Stimulated activated CD4-positive, alpha-beta T cell treated with anti-CD3 and anti-CD28 coated beads, Interleukin-4, amount 100 ng/mL, for 48 hours (primary cell): ENCODE results near the gene CTAGE1.
"Not testable (repeated sequence)": the region's sequence is repeated elsewhere in the genome, so short reads cannot be mapped to it uniquely, and the experiment has no call there.

Source experiments
- DNase-seq, 2 donors: peaks; one replicate each; pipeline ENCODE4 v3.0.0-alpha.2; 2020; ENCODE audit warnings: low read depth in 2 of 2

CTAGE1 gene, protein sequence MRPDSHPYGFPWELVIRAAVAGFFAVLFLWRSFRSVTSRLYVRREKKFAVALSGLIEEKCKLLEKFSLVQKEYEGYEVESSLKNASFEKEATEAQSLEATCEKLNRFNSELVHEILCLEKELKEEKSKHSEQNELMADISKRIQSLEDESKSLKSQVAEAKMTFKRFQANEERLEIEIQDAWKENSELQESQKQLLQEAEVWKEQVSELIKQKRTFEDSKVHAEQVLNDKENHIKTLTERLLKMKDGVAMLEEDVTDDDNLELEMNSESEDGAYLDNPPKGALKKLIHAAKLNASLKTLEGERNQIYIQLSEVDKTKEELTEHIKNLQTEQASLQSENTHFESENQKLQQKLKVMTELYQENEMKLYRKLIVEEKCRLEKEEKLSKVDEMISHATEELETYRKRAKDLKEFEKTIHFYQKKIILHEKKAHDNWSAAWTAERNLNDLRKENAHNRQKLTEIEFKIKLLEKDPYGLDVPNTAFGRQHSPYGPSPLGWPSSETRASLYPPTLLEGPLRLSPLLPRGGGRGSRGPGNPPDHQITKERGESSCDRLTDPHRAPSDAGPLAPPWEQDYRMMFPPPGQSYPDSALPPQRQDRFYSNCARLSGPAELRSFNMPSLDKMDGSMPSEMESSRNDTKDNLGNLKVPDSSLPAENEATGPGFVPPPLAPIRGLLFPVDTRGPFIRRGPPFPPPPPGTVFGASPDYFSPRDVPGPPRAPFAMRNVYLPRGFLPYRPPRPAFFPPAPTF

GRCh38 chr18:22417496-22418188, at the start of gene CTAGE1:
TSS of gene CTAGE1 (minus strand) at chr18:22417915. CDS start at chr18:22417811, 104 bp downstream.
- no peak for DNase-seq

DNA sequence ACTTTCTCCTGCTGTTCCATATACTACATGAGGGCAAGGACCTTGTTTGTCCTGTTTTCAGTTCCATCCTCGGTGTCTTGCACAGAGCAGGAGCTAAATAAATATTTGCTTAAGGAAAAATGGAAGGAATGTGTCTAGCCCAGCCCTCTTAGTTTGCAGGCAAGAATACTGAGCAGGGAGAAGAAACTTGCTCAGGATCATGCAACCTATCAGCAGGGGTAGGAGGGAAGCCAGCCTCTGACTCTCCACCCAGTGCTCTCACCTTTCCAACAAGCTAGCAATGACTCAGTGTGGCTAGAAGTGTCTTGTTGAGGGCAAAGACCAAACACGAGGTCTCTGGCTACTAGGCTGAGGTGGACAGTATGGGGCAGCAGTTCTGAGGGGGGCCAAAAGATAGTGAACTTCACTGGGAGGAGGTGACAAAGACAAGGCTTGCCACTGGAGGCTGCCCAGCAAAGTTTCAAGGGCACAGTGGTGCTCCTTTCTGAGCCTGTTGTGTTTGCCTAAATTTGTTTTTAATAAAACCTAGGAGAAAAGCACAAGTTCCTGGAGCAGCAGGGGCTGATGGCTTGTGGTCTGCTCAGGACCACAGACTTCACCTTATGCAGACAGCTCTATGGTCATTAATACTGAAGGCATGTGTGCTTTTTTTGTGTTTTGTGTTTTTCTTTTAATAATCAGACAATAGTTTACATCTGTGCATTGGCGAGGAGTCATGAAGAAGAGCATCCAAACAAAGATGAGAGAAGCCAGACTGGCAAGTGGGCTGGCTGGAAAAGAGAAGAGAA, 49.1 kb upstream of the CTAGE1 start:
- no peak for DNase-seq

DNA sequence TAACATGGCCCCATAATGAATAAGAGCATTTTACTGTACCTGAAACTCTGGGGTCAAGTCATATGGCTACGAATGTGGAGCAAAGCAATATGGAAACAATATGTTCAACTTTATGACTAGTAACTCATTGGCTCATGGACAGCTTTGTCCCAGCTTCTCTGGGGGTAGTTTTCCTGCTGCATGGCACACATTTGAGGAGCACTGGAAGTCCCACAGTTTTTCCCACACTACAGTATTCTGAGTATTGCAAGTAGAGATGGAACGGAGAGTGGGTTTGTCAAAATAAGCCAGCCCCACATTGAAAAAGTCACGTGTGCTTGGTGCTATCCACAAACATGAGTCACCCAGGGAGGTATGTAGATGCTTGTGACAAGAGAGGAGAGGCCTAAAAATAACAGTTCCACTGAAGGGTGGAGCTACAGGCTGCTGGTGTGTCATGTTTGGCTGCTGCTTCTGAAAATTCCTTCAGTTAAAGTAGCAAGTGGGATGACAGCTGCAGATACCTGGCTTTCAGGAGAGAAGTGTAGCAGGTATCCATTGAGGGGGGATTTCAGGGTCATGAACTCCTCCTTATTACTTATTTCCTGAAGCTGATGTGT, 48.2 kb upstream of the CTAGE1 start:
- no peak for DNase-seq

DNA sequence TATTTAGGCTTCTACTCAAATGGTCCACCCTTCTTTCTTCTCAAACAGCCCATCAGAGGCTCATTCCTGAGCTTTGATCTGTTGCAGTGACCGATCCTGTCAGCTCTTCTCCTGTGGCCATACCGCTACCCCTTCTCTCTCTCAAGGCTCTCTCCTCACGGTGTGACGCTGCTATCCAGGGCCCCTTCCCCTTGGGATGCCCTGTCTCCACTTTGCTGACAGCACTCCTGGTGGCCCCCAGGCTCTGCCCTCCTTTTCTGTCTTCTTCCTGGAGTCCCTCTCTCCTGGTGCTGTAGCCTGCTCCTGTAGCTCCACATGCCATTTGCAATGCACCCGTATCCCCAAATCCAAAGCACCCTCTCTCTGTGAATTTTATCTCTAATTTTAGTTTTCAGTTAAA, 45.4 kb upstream of the CTAGE1 start:
- DNase-seq: no peak

GRCh38 chr18:22459491-22459890, 41.8 kb upstream of the CTAGE1 start:
- DNase-seq: no peak

DNA sequence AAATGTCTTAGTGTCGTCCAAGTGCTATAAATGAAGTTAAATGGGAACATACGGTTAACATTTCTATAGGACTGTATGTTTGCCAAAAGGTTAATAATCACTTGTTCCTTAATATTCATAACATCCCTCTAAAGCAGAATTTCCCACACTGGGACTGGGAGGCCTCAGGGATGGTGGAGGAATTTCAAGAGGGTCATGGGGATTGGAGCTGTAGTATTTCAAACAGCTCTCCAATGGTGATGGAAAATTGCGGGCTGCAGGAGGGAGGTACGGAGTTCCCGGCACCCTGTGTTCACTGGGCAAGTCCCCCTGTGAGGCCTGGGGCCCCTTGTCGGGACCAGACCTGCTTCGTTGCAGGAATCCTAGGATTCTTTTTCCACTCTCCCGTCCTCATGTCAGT, 39.8 kb upstream of the CTAGE1 start:
- no peak for DNase-seq

DNA sequence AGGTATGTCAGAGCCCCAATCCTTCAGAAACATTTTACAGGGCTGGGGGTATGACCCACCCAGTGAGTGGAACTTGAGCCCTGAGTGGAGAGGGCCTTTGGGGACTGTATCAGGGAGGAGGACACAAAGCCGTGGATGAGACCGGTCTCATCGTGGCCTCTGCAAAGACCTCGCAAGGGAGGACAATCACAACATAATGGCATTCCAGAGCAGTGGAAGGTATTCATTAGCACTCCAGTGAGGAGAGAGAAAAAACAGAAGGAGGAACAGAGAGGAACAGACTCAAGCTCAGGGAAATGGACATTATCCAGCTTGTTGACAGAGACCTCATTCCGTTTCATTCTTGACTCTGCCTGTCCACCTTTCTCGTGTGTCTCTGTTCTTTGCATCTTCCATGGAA, 38.8 kb upstream of the CTAGE1 start:
- no peak for DNase-seq

GRCh38 chr18:22456116-22456480, 38.4 kb upstream of the CTAGE1 start:
- DNase-seq: no peak

DNA sequence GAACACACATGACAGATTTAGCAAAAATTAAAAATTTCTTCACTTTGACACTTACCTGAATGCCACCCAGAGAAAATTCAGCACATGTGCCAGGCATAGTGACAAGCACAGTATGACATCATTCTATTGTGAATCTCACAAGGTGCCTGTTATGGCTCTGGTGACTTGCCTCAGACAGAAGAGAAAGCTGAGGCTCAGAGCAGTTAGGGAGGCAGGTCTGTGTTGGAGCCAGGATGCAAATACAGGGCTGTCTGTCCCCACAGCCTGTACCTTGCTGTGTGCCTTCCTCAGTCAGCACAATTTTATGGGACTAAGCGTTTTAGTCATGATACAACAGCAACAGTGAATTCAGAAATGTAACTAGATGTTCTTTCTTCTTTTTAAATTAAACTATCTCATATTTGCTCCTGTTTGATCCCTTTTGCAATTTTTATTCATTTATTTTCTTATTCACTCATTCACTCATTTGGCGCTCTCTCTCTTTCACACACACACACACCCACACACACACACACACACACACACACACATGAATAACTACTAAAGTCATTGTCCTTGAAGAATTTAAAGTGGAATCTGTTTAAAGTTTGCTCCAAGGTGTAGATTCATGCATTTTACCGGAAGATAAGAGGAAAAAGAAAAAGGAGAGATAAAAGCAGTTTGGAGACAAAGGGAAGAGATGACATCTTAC, 37.9 kb upstream of the CTAGE1 start:
- DNase-seq: no peak

GRCh38 chr18:22453315-22453714, 35.6 kb upstream of the CTAGE1 start:
- no peak for DNase-seq

GRCh38 chr18:22452226-22452668, 34.5 kb upstream of the CTAGE1 start:
- no peak for DNase-seq

GRCh38 chr18:22451796-22452195, 34.1 kb upstream of the CTAGE1 start:
- DNase-seq: no peak

DNA sequence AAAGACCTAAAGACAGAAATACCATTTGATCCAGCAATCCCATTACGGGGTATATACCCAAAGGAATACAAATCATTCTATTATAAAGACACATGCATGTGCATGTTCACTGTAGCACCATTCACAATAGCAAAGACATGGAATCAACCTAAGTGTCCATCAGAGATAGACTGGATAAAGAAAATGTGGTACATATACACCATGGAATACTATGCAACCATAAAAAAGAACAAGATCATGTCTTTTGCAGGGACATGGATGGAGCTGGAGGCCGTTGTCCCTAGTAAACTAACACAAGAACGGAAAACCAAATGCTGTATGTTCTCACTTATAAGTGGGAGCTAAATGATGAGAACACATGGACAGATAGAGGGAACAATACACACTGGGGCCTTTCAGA, 33.1 kb upstream of the CTAGE1 start:
- DNase-seq: not testable (repeated sequence)

- not testable (repeated sequence) for DNase-seq
Measured at GRCh38 chr18:22450318-22450717, 32.6 kb upstream of the CTAGE1 start.

DNA sequence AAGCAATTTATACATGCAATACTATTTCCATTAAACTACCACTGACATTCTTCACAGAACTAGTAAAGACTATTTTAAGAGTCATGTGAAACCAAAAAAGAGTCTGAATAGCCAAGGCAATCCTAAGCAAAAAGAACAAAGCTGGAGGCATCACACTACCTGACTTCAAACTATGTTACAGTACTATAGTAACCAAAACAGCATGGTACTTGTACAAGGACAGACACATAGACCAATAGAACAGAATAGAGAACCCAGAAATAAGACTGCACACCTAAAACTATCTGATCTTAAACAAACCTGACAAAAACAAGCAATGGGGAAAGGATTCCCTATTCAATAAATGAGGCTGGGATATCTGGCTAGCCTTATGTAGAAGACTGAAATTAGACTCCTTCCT, 32.0 kb upstream of the CTAGE1 start:
- DNase-seq: not testable (repeated sequence)

GRCh38 chr18:22448238-22448637, 30.5 kb upstream of the CTAGE1 start:
- DNase-seq: no peak

DNA sequence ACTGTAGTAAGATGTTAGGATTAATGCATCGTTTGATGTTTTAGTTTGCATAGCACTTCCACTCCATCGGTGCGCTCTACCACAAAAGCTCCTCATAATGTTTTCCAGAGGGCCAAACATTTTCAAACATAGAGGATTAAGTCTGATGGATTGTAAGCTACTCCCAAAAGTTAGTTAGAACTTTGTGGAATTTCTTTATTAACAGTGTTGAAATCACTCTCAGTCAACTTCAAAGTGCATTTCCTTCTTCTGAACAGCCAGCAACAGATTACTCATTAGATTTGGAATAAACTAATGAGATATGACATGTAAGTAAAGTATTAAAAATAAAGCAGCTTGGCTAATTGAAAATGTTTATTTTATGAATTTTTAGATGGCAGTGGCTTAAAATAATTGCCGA, 30.1 kb upstream of the CTAGE1 start:
- DNase-seq: no peak

DNA sequence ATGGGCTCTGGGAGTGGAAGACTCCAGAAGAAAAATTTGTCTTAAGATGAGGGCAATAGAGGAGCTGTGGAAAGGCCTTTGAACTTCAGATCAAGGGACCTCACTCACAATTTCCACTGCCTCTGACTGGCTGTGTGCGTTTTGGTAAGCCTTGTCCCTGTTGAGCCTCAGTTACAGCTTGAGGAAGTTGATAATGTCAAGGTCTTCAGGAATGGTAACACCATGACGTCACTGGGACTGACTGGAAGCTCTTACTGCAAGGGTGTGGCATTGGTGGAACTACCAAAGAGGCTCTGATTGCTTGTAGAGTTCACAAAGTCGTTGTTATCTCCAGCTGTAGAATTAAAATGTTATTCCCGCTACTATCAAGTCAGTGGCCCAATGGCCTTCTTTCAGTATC, 29.2 kb upstream of the CTAGE1 start:
- no peak for DNase-seq

- no peak for DNase-seq
Measured at GRCh38 chr18:22446325-22446724, 28.6 kb upstream of the CTAGE1 start.

- no peak for DNase-seq
Measured at GRCh38 chr18:22441638-22442037, 23.9 kb upstream of the CTAGE1 start.

DNA sequence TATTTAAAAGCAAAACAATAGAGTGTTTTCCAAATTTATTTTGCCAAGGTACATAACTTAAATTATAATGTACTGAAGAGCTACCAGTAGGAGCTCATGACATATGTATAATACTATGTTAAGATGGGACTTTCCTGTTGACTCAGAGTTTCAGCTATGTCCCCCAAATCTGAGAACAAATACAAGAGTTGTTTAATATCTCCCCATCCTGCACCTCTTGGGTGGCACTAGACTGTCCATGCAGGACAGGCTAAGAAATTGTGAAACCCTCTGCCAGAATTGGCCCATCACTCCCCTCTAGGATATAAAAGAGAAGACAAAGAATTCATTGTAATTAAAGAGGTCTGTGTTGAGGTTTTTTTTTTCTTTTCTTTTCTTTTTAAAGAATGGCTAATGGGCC, 21.7 kb upstream of the CTAGE1 start:
- DNase-seq: no peak
